OCI-LY1 (cell line): Measurements from ENCODE around the gene ADARB2.

Experiments
- CTCF ChIP-seq: fragments of 200-600 bp; sonication (generic), shearing (Covaris generic); IDR thresholded peaks from 2 replicates; pipeline ENCODE4 v1.5.1; 2017; ENCODE audit warnings: mild to moderate bottlenecking, antibody characterized with exemption, low read length, moderate library complexity, mixed read lengths
- EZH2 ChIP-seq: fragments of 200-600 bp; sonication (generic), shearing (Covaris generic); IDR thresholded peaks from 2 replicates; pipeline ENCODE4 v1.8.0; 2017; ENCODE audit warnings: borderline replicate concordance, mixed run types, mild to moderate bottlenecking, antibody characterized with exemption, low read length, moderate library complexity, mixed read lengths

GRCh38 chr10:1380088-1380671 is 357.1 kb downstream of the ADARB2 start:
- no peak for TF ChIP-seq EZH2
- TF ChIP-seq CTCF: no peak
